ENCODE data around the gene ITCH. TPM values are rescaled to one million over a fixed set of nuclear protein-coding genes. Genes with fewer than 3 reads are reported as not detected.

ITCH gene
- total and polyA plus RNA-seq, 2 donors (not counting 3 experiments of a cell fraction or from before 2014, with no cell fraction given): 6.4 to 57.4 TPM

DNA sequence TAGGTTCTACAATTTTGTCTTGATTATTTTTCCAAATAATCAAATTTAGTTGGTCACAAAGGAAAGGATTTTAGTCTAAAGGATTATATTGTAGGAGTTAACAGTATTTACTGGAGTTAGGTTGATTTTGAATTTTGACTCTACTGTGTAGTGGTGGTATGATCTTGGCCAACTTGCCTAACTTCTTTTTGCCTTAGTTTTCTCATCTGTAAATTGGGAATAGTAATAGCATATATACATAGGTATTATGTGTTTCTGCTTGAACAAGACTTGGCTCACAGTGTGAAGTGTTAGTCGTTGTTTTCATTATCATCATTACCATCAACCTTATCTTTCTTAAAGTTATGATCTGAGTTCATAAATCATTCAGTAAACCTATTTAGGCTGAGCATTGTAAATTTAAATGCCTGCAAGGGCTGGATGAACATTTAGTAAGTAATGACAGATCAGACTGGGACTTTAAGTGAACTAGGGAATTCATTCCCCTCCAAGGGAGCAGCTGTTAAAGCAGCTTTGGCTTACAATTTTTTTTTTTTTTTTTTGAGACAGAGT is 11.2 kb downstream of the ITCH start:
- TF ChIP-seq JUN (IDR thresholded peaks at IDR 0.05; ENCODE audit: borderline replicate concordance, insufficient read depth, insufficient read length, low read depth) (no peak), FOS (IDR thresholded peaks at IDR 0.05; ENCODE audit: borderline replicate concordance, insufficient read depth, low read length) (no peak), CTCF (IDR thresholded peaks at IDR 0.05; ENCODE audit: extremely low read depth in 1 of 2, insufficient read depth in 1 of 2, low read depth in 1 of 2, low read length in 2 of 2) (no peak), POLR2AphosphoS5 (IDR thresholded peaks at IDR 0.05; ENCODE audit: insufficient read depth, low read depth, low read length) (no peak), EZH2 (IDR thresholded peaks at IDR 0.05; ENCODE audit: borderline replicate concordance, low read depth, low read length, severe bottlenecking) (no peak), POLR2A (IDR thresholded peaks at IDR 0.05; ENCODE audit: low read depth, low read length) (no peak), MYC (IDR thresholded peaks at IDR 0.05; ENCODE audit: low read depth, low read length) (no peak), GATA2 (IDR thresholded peaks at IDR 0.05; ENCODE audit: insufficient read depth, insufficient read length, low read depth, low read length) (no peak)
- TF ChIP-seq, protein P1, sequence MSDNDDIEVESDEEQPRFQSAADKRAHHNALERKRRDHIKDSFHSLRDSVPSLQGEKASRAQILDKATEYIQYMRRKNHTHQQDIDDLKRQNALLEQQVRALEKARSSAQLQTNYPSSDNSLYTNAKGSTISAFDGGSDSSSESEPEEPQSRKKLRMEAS (IDR thresholded peaks at IDR 0.05; ENCODE audit: insufficient read depth, insufficient read length): no peak
- no peak for FAIRE-seq
- DNase-seq (ENCODE audit: low read depth, low spot score): no peak
- Histone ChIP-seq H2AFZ (ENCODE audit: low read depth, low read length) (no peak overlapping the region), H3K9ac (replicated peaks; ENCODE audit: extremely low read depth, insufficient read depth, low read length) (no peak overlapping the region), H3K27me3 (ENCODE audit: control insufficient read depth in 2 of 2, insufficient read depth in 2 of 2, low read length in 2 of 2) (no peaks in the 10 kb centered on the region), H4K20me1 (replicated peaks; ENCODE audit: control insufficient read depth, extremely low read depth, insufficient read depth, low read length) (peaks cover 3% of the 10 kb centered on the region), H3K4me2 (ENCODE audit: insufficient read depth, low read length) (no peak overlapping the region), H3K9me1 (replicated peaks; ENCODE audit: control insufficient read depth, extremely low read depth, insufficient read depth, low read length) (no peaks in the 10 kb centered on the region), H3K36me3 (ENCODE audit: control insufficient read depth in 2 of 2, extremely low read depth in 1 of 2, insufficient read depth in 2 of 2, low read length in 2 of 2) (peaks cover 8 to 14% of the 10 kb centered on the region in 2 experiments), H3K4me1 (ENCODE audit: control insufficient read depth, extremely low read depth, insufficient read depth, low read length) (no peaks in the 10 kb centered on the region), H3K9me3 (replicated peaks; ENCODE audit: control insufficient read depth, insufficient read depth, low read length) (no peaks in the 10 kb centered on the region), H3K4me3 (replicated peaks in 1 of 3; ENCODE audit: insufficient read depth in 1 of 3, low read depth in 1 of 3, low read length in 3 of 3) (no peak overlapping the region), H3K27ac (ENCODE audit: insufficient read depth, low read depth, low read length) (no peak overlapping the region), H3K79me2 (ENCODE audit: control insufficient read depth, insufficient read depth, low read length) (peaks cover 72% of the 10 kb centered on the region)
- ChIA-PET CTCF (interaction anchor here (1.0 to 2.1 kb wide), 2 partner anchors 8 to 62 kb away, joined by 3 to 5 read pairs; no protein-coding TSS in a partner anchor), POLR2A (interaction anchor here (0.7 kb wide), 1 partner anchor 323 kb away, joined by 5 read pairs; no protein-coding TSS in a partner anchor)
- dilution Hi-C loops (cut with MboI; ENCODE audit: extremely low pct_ligation_motif_present, low sequenced_read_pairs): no loop called here
- no TSS peak for BruUV-seq (replicated peaks)
- intact Hi-C loops (cut with micrococcal nuclease): no loop called here

All from endothelial cell of umbilical vein (primary cell).